Left lobe of liver (tissue), 2 donors: Measurements from ENCODE around the gene MYBPC2. TPM values are rescaled to one million over a fixed set of nuclear protein-coding genes. Genes with fewer than 3 reads are reported as not detected.
"Not testable (repeated sequence)": the region's sequence is repeated elsewhere in the genome, so short reads cannot be mapped to it uniquely, and the experiment has no call there.

Experiments used
- ATAC-seq: fragments of 200-7000 bp; cut with Tn5 transposase; one replicate; pipeline ENCODE4 v1.9.1; 2020; ENCODE audit warnings: mild to moderate bottlenecking, moderate library complexity
- DNase-seq: peaks from one replicate; pipeline ENCODE4 v3.0.0-alpha.2; 2020; ENCODE audit warnings: low spot score
- total RNA-seq: library from RNA; stranded (reverse); gene quantifications from one replicate; pipeline ENCODE4 v1.2.1, GENCODE V29; 2021
- donor health status: DM: no; HTN: no; CAD: no; lungs with moderate emphysema.
- donor health status: DM: no; HTN: yes; CAD: no.

Gene MYBPC2
- total RNA-seq: not detected

DNA sequence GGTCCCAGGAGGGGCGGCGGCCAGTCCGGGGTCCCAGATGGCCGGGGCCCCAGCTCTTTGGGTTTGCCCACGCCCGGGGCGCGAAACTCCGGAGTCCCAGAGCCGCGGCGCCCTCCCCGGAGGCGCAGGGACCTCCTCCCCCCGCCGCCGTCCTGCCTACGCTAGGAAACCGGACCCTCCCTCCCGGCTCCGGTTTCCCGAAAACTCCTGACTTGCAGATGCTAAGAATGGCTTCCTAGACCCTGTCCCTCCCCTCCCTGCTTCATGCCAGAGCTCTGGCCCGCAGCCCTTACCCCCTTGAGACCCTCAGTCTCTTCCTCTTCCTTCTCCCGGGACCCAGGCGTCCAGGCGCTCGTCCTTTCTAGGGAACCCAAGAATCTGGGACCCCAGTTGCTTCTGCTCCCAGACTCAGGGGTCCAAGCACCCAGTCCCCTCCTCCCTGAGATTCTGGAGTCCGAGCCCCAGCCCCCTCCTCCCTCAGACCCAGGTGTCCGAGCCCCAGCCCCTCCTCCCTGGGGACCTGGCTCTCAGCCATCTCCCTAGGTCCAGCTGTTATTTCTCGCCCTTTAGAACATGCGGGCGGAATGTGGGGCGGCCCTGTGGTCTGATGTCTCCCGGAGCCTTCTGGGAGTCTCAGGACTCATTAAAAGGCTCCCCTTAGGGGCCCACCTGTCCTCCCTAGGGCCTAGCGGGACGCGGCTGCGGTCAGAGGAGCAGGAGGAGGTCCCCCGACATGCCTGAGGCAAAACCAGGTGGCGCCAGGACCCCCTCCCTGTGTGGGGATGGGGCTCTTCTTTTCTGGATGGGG, at the start of gene MYBPC2:
MYBPC2 (plus strand) TSS at position 672 of the 808 bp plus-strand sequence; CDS start at position 734, 62 bp downstream.
- ATAC-seq: peak; percentile 4
- DNase-seq: no peak

DNA sequence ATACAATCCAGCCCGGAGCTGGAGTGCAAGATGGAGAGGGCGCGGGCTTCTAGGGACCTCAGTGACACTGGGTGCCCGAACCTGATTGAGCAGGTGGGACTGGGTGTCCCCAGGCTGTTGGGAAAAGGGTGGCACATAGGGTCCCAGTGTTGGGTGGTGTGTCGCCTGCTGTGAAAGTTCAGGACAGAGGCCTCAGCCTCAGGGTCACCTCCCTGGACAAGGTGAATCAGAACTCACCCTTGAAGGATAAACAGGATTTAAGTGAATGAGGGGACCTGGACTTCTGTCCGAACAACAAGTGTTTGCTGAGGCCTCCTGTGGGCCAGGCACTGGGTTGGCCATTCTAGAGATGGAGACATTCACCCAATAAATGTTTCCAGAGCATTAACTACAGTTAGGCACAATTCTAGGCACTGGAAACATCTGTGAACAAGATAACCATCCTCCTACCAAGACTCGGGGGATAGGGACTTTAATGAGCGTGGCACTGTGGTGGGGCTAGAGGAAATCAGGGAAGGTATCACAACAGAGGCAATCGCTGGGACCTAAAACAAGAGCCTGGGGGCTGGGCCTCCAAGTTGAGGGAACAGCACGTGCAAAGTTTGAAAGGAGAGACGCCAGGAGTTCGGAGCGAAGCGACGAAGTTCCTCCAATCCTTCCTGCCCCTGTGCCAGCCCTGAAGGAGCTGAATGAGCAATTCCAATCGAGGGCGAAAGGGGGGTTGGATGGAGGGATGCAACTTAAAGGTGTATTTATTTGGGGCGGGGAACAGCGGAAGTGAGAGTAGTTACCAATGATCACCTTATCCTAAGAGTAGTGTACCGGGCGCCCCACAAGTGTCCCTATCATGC, 49.5 kb upstream of the MYBPC2 start:
- DNase-seq: no peak

DNA sequence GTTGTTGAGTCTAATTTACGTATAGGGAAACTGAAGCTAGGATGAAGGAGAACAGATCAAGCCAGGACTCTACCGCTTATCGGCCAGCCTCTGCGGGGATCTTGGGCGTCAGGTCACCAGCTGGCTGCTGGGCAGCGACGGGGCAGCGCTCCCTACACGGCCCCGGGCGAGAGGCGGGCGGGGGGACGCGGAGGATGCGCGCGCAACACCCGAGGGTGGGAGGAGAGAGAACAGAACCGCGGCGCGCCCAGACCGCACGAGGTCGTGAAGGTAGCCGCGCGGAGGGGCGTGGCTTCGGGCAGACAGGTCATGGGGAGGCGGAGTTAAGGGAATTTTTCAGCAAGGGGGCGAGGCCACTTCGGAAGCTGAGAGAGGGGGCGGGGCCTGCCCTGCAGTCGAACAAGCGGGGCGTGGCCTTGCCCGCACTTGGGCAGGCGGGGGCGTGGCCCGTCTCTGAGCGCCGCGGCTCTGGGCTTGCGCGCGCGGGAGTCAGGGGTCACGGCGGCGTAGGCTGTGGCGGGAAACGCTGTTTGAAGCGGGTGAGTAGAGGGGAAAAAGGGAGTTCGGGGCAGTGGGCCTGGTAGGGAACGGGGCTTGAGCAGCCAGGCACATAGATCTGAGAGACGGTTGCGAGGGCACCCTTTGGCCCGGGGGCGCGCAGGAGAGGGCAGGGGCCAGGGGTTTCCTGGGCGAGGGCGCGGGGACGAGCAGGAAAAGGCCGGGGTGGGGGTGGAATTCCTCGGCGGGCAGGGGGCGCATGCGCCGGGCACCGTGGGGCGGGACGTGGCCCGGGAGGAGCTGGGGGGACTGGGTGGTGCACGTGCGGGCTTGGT, 48.6 kb upstream of the MYBPC2 start, which contains the start of gene POLD1:
POLD1 (plus strand) TSS at position 496 of the 833 bp plus-strand sequence. CDS start 14,505 bp downstream, outside the sequence.
- ATAC-seq: peak; percentile 96
- DNase-seq: peak; percentile 99

More for the DNA sequence above, 49.5 kb upstream of the MYBPC2 start:
- ATAC-seq: no peak

DNA sequence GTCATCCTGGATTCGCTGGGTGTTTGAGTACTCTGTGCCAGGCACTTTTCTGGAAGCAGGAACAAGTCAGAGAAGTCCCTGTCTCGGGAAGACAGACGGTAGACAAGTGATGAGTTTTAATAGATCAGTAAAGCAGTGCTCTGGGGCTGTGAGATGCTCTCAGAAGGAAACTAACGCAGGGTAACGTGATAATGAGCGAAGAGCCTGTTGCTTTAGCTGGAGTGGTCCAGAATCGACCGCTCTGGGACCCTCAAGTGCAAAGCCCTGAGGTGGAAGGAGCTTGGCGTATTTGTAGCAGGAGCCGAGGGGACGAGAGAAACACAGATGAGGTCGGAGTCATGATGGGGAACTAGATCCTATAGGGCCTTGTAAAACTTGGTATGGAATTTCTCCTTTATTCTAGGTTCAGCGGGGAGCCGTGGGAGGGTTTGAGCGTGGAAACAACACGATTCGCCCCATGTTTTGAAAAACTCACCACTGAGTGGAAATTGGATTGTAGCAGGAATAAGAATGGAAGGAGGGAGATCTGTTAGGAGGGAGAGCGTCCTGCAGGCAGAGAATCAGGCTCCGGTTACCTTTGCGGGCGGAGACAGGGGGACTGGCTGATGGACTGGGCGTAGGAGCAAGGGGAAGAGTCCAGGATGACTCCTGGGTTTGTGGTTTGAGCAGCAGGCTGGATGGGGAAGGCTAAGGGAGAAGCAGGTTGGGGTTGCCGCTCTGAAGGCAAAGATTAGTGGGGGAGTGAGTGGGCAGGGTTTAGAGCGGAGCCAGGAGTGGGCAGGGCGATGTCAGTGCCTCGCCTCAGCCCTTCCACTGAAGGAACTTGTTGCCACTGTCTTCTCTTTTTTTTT, 47.8 kb upstream of the MYBPC2 start:
- DNase-seq (no peak), ATAC-seq (no peak)

DNA sequence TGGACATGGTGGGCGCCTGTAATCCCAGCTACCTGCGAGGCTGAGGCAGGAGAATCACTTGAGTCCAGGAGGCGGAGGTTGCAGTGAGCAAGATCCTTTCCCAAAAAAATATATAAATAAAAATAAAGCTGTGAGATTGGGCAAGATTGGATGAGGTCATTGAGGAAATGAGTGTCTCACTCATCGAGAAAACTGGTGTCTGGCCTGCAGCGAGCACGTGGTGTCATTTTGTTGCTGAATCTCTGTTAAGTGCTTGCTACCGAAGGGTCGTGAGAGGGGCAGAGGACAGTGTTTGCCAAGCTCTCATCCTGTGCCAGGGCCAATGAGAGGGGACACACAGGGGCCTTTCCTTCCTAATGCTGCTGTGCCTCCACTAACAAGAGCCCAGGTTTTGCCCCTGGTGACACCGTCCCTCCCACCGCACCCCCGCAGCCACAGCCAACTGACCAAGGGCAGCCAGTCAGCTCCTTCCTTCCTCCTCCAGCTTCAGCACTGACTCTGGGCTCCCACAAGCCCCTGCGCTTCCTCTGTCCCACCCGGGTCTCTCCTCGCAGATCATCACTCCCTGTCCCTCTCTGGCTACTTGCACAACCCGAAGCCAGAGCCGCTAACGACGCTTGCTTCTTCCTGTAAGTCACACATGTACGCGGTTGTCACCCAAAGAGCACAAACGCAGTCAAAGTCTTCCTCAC, 45.4 kb upstream of the MYBPC2 start:
- ATAC-seq (no peak), DNase-seq (no peak)

DNA sequence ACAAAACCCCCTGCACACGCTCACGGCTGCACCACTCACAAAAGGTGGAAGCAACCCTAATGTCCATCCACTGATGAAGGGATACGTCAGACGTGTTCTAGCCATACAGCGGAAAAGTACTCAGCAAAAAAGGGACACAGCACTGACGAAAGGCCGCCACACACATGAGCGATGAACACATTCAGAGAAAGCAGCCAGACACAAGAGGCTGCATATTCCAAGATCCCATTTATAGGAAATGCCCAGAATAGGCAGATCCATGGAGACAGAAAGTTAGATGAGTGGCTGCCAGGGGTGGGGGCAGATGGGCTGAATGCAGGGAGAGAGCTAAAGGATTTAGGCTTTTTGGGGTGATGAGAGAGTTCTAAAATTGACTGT, 44.8 kb upstream of the MYBPC2 start:
- no peak for ATAC-seq
- no peak for DNase-seq

DNA sequence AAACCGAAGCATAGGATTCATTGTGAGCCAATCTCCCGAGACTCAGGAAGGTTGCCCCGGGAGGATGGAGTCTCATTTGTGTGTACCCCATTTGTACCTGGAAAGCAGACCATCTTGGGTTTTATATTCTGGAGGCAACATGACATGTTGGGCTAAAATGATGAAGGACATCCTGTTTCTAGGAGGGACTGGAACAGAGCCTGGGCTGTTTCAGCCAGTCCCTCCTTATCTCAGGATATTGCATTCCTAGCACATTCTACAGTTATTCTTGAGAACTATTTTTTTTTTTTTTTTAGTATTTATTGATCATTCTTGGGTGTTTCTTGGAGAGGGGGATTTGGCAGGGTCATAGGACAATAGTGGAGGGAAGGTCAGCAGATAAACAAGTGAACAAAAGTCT, 42.4 kb upstream of the MYBPC2 start:
- not testable (repeated sequence) for DNase-seq, ATAC-seq

DNA sequence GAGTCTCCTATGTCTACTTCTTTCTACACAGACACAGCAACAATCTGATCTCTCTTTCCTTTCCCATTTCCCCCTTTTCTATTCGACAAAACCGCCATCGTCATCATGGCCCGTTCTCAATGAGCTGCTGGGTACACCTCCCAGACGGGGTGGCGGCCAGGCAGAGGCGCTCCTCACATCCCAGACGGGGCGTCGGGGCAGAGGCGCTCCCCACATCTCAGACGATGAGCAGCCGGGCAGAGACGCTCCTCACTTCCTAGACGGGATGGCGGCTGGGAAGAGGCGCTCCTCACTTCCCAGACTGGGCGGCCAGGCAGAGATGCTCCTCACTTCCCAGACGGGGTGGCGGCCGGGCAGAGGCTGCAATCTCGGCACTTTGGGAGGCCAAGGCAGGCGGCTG, 41.7 kb upstream of the MYBPC2 start:
- not testable (repeated sequence) for DNase-seq, ATAC-seq

DNA sequence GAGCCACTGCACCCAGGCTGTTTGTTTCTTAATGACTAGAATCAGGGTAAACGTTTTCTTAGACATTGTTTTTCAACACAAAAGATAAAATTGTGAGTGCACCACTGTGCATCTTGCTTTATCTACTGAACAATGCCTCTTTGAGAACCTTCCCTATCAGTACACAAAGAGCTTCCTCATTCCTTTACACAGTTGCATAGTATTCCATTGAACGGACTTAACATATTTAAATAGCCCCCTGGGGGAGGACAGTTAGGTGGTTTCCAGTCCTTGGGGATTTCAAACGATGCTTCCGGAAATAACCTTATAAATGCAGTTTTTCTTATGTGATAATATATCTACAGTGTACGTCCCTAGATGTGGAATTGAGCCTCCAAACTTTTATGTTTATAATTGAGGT, 39.9 kb upstream of the MYBPC2 start:
- DNase-seq: no peak
- ATAC-seq: no peak

DNA sequence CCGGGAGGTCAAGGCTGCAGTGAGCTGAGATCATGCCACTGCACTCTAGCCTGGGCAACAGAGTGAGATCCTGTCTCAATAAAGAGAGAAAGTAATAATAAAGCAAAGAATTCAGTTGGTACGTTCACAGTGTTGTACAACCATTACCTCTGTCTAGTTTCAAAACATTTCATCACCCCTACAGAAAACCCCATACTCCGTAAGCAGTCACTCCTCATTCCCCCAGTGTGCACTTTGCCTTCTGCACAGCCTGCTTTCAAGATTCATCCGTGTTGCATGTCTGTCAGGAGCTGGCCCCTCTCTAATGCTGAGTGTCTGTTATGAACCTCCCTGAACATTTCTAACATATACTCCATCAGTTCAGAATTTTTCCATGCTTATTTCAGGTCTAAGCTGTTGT, 39.1 kb upstream of the MYBPC2 start:
- no peak for DNase-seq
- ATAC-seq: no peak

DNA sequence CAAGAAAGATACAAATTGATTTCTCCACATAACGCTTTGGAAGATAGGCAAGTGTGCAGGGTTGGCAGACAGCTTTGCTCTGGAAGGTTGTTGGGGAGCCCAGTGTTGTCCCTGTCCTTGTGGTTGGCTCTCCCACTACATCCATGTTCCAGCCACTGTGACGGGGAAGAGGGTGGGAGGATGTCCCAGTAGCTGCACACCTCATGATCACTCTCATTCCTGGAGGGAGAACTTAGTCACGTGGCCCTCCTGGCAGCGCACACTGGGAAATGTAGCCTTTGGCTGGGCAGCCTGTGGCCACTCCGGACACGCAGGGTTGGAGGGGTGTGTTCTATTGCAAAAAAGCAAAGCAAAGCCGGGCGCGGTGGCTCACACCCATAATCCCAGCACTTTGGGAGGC, 38.7 kb upstream of the MYBPC2 start:
- ATAC-seq: no peak

DNA sequence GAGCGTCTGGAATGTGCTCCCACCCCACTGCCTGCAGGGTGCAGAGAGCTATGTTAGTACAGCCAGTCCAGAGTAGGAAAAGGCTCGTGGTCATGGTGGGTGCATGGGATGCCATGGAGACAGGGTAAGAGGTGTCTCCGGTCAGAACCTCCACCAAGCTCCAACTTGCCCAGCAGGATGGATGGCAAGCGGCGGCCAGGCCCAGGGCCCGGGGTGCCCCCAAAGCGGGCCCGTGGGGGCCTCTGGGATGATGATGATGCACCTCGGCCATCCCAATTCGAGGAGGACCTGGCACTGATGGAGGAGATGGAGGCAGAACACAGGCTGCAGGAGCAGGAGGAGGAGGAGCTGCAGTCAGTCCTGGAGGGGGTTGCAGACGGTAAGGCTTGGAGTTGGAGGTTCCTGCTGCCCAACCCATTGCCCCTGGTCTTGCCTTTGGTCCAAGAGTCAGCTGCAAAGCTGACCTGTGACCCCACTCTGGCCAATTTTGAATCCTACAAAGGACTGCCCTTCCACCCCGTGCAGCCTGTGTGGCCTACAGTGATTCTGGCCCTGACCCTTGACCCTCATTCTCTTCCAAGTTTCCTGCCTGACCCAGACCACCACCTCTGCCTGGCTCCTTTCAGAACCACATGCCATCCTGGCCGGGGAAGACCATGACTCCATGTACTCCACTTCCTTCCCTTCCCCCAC, 33.9 kb upstream of the MYBPC2 start:
- ATAC-seq (no peak), DNase-seq (no peak)

More for the DNA sequence above, 38.7 kb upstream of the MYBPC2 start:
- DNase-seq: no peak

DNA sequence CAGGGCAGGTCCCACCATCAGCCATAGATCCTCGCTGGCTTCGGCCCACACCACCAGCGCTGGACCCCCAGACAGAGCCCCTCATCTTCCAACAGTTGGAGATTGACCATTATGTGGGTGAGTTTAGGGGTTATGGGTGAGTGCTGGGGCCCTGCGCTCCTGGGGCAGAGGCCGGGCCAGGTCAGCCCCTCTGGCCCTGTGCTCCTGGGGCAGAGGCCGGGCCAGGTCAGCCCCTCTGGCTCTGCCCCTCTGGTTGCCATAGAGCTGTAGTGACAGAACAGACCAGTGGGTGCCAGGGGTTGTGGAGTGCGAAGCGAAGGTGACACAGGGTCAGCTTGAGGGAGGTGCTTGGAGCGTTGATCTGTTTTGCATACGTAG, 33.3 kb upstream of the MYBPC2 start:
- ATAC-seq (no peak), DNase-seq (no peak)

DNA sequence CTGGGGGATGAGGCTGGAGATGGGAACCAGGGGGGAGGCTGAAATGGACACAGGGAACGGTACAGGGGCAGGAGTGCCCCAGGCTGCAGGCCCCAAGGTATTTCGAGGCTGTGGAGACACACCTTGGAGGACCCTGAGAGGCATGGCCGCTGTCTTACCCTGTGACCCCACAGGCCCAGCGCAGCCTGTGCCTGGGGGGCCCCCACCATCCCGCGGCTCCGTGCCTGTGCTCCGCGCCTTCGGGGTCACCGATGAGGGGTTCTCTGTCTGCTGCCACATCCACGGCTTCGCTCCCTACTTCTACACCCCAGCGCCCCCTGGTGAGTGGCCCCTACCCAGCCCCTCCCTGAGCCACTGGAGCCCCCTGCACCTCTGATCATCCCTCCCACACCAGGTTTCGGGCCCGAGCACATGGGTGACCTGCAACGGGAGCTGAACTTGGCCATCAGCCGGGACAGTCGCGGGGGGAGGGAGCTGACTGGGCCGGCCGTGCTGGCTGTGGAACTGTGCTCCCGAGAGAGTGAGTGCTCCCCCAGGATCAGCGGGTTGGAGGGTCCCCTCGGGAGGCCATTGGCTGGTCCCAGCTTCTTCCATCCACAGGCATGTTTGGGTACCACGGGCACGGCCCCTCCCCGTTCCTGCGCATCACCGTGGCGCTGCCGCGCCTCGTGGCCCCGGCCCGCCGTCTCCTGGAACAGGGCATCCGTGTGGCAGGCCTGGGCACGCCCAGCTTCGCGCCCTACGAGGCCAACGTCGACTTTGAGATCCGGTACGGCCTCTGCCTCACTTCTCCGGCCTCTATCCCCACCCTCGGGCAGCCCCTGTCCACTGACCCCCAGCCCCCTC, 30.9 kb upstream of the MYBPC2 start:
- DNase-seq (no peak), ATAC-seq (no peak)

DNA sequence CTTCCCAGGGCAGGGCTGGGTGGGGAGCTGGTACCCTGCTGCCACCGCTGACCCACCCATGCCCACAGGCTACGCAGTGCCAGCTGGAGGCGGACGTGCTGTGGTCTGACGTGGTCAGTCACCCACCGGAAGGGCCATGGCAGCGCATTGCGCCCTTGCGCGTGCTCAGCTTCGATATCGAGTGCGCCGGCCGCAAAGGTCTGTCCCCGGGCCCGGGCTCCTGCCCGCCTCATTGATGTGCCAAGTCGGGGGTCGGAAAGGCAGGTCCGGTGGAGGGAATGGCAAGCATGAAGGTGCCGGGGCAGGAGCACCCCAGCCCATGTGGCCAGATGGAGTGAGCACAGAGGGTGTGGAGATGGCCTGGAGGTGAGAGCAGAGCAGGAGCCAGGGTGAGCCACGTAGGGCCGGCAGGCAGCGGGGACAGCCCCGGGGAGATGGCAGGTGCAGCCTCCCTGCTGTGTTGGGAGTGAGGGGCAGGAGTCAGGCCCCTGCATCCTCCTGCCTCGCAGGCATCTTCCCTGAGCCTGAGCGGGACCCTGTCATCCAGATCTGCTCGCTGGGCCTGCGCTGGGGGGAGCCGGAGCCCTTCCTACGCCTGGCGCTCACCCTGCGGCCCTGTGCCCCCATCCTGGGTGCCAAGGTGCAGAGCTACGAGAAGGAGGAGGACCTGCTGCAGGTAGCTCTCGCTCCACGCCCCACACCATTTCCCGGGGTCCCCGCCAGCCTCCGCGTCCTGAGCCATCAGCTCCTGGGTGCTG, 30.0 kb upstream of the MYBPC2 start:
- ATAC-seq (no peak), DNase-seq (no peak)

DNA sequence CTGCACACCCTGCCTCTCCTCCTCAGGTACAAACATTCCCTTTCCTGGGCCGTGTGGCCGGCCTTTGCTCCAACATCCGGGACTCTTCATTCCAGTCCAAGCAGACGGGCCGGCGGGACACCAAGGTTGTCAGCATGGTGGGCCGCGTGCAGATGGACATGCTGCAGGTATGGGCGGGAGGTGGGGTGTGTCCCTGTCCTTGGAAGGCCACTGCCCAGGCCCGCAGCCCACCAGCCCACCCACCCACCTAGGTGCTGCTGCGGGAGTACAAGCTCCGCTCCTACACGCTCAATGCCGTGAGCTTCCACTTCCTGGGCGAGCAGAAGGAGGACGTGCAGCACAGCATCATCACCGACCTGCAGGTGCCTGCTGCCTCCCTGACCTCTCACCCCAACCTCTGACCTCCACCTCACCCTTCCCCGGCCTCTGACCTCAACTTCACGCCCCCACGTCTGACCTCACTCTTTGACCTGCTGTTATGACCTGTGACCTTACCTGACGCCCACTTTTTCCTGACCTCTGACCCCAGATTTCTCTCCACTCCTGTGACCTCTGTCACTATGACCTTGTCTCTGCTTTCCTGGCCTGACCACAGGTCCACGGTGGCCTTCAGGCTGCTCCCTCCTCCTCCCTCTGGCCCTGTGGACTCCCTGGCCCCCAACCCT, 26.4 kb upstream of the MYBPC2 start:
- no peak for ATAC-seq

DNA sequence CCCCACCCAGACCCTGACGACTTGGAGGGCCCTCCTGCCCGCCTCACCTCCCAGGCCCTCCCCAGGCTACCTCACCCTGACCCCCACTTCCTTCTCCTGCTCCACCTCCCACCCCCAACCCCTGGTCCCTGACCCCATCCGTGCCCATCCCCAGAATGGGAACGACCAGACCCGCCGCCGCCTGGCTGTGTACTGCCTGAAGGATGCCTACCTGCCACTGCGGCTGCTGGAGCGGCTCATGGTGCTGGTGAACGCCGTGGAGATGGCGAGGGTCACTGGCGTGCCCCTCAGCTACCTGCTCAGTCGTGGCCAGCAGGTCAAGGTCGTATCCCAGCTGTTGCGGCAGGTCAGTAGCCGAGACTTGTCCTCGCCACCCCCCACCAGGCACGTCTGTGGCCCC, 25.9 kb upstream of the MYBPC2 start:
- no peak for ATAC-seq
- no peak for DNase-seq

More for the DNA sequence above, 26.4 kb upstream of the MYBPC2 start:
- DNase-seq: no peak
